ENCODE data around the gene MYO15A.

Gene MYO15A

DNA sequence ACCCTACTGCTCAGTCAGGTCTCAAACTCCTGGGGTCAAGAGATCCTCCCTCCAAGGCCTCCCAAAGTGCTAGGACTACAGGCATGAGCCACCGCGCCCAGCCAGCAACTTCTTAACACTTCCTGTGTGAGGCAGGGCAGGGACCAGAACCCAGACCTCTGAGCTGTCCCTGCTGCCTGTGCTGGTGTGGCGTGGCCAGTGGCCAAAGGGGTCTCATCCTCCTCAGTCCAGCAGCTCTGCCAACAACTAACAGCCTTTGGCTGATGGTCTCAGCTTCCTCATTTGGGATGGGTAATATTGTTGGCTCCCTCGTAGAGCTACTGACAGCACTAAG, 115.5 kb downstream of the MYO15A start:
- DNase-seq (ENCODE audit: low spot score): no peak

GRCh38 chr17:18224387-18225120, 116.0 kb downstream of the MYO15A start:
- DNase-seq (ENCODE audit: low spot score): no peak

DNA sequence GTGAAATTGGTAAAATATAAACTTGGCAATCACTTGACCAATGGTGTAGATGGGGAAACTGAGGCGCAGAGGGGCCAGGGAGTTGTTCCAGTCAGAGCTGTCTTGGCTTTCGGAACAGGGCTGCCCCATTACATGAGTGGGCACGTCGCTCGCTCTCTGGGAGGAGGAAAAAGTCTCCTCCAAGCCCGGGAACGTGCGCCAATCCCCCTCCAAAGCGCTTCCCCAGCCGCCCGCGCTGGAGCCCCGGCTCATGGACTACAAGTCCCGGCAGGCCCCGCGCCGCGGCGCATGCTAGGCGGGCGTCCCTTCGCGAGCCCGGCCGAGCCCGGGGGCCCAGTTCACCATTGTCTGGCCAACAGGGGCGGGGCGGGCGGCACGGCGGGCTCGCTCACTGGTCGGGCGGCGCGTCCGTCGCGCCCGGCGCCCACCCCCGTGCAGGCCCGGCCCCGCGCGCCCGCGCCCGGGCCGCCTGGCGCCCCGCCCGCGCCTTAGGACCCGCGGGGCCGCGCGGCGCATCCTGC, 116.6 kb downstream of the MYO15A start, which contains the start of gene LLGL1:
LLGL1 (plus strand) TSS at position 515 of the 521 bp plus-strand sequence. CDS start 48 bp downstream, outside the sequence.
- DNase-seq (ENCODE audit: low spot score): peak; percentile 89

DNA sequence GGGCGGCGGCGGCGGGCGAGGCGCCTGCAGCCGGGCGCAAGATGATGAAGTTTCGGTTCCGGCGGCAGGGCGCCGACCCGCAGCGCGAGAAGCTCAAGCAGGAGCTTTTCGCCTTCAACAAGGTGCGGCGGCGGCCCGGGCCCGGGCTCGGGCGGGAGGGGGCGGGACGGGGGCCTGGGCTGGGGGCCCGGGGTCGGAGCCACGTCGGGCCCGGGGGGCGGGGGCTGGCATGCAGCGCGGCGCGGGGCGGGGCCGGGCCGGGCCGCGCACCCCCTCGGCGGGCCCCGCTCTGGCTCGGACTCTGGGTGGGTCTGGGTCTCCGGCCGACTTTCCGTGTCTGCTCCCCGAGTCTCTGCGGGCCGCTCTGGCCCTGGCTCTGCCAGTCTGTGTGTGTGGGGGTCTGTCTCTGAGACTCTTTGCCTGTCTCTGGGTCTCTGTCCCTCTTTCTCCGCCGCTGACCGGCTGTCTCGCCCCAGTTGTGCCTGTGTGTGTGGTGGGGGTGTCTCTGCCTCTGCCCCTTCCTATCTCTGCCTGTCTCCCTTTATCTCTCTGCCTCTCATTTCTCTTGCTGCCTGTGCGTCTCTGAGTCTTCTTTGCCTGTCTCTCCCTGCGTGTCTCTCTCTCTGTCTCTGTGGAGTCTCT, 117.2 kb downstream of the MYO15A start:
- DNase-seq (ENCODE audit: low spot score): peak; percentile 14

DNA sequence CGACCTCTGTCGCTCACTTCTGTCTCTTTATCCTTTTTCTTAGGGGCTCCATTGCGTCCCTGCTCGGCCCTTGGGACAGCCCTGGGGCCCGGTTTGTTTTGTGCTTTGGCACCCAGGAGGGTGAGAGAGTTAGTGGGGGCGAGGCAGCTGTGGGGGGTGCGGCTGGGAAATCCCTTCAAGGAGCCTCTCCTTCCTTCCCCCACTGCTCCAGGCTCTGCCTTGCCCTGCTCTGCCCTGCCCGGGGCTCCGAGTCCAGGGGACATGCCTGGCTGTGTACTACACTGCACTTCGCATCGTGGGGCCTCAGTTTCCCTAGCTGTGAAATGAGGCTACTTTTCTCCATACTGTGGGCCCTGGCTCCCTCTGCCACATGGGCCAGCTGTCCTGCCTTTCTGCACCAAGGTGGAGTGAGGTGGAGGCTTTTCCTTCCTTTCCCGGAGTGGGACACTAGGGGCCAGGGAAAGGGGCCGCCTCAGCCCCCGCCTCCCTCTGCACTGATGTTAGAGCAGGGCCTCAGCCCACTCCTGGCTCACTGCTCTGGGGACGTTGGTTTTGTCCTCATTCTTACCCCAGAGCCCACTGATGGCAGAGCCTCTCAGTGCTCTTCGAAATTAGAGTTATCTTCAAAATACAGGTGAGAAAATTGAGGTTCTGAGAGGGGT, 117.9 kb downstream of the MYO15A start:
- DNase-seq (ENCODE audit: low spot score): no peak

DNA sequence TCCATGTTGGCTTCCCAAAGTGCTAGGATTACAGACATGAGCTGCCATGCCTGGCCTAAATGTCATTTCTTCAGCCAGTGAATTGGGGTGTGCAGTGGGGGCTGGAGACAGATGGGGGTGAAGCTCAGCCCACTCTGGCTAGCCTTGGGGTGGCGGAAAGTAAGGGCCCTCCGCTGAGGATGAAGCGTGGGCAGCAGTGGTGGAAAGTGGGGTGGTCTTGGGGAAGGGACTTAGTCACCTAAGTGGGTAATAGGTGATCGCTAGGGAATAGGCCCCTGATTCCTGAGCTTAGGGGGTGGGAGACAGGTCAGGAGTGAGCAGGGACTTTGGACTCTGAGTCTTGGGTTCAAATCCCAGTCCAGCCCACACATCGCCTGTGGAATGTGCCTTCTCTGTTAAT, 119.1 kb downstream of the MYO15A start:
- no peak for DNase-seq (ENCODE audit: low spot score)

DNA sequence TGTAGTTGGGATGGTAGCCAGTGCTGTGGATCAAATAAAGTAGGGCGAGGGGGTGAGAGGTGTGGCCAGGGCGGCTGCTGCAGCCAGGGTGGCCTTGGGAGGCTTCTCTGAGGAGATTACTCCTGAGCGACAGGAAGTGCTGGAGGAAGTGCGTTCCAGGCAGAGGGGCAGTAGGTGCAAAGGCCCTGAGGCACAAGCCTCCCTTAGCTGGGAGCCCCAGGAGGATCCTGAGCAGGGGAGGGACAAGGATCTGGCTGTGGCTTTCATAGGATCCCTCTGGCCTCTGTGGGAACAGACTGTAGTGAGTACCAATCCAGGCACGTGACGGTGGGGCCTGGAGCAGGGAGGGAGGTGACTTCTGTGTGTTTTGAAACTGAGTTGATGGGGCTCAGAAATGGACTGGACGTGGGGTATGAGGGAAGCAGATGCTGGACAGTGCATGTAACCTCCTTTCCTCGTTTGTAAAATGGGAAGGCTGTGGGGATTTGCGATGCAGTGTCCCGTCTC, 119.7 kb downstream of the MYO15A start:
- no peak for DNase-seq (ENCODE audit: low spot score)

DNA sequence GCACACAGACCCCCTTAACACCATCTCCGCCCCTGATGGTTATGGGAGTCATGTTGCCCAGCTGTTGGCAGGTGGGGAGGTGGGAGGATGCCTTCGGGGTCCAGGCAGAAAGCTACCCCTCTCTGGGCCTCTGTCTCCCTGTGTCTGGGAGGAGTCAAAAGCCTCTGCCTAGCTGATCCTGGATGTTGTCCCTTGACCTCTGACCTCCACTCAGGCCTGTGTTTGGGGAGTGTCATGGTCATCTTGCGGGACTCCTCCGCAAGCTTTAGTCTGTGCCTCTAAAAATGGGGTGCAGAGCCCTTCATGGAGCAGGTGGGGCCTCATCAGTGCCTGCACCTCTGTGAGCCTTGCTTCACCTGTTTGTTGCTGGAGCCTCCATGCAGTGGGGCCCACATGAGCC, 120.7 kb downstream of the MYO15A start:
- no peak for DNase-seq (ENCODE audit: low spot score)
